ENCODE data around the gene MYO10.
"Not testable (repeated sequence)": the region's sequence is repeated elsewhere in the genome, so short reads cannot be mapped to it uniquely, and the experiment has no call there.

The MYO10 gene

DNA sequence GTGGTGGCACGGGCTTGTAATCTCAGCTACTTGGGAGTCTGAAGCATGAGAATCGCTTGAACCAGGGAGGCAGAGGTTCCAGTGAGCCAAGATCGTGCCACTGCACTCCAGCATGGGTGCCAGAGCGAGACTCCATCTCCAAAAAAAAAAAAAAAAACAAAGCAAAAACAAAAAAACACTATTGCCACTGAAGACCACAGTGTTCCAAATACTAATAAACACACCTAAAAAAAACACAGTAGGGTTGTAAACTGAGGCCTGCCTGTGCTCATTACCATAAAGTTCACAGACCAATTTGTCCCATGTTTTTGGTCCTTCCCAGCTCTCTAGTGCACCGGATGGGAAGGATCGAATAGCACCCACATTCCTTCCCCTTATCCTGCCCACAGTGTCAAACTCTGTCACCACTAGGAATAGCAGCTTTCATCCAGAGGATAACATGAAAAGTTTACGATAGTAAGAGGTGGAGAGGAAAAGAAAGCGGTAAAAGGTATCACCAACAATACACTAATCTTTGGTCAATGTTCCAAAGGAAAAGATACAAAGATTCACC is 49.2 kb downstream of the MYO10 start:
- no peak for DNase-seq (ENCODE audit: low read depth in 2 of 2)

DNA sequence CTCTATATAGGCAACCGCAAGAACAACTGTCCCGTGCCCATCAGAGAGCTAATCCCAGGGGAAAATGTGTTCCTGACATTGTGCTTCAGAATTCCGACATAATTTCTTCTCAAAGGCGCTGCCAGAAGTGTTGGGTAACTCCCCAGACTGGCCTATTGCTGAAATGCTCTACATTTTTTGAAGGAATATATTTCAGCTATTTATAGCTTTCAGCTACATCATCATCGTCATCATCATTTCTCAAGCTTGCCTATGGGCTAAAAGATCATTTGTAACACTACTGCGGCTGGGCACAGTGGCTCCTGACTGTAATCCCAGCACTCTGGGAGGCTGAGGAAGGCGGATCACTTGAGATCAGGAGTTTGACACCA is 49.7 kb downstream of the MYO10 start:
- peak; percentile 78 to 80 for DNase-seq (ENCODE audit: low read depth in 2 of 2)

- no peak for DNase-seq (ENCODE audit: low read depth in 2 of 2)
Observed at GRCh38 chr5:16885635-16886365, 50.3 kb downstream of the MYO10 start.

DNA sequence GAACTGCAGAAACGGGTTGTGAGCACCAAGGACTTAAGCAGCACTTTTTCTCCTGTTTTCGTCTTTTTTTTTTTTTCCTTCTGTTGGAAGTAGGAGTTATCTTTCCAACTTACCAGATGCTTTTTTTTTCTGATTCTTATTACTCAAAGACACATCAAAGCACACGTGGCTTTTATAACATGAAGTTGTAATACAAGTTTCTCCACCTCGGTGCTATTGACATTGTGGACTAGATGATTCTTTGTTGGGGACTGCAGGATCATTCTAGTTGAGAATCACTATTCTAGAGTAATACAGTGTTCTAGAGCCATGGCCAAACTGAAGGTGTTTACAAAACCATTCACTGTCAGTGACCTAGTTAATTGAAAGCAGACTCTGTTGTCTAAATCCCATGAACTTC is 51.5 kb downstream of the MYO10 start:
- no peak for DNase-seq (ENCODE audit: low read depth in 2 of 2)

DNA sequence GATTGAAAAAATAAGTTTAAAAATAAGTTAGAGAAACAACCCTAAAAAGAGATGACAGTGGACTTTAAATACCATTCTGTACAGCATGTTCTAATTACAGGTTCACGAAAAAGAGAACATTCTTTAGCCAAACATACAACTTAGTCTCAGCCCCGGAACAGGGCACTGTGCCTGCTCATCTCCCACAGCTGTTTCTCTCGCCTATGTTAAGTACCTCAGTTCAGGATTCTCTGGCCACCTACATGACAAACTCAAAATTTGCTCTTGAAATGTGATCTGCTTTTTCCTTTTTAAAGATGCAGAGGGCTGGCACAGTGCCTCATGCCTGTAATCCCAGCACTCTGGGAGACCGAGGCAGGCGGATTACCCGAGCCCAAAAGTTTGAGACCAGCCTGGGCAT is 52.3 kb downstream of the MYO10 start:
- no peak for DNase-seq (ENCODE audit: low read depth in 2 of 2)

DNA sequence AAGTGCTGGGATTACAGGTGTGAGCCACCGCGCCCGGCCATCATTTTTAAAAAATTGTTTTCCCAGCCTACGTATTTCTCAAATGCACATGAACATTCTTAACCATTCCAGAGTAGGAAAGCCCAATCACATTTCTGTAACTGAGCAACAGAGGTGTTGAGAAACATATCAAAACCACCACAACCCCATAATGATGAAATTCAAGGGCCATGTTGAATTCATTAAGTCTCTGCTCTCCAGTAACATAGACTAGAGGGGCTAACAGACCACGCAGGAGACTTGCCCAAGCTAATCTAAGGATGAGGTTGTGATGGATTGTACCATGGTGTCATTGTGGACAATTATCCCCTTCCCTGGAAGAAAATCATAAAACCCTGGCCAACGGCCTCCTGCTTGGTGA is 52.9 kb downstream of the MYO10 start:
- peak in 1 of 2 experiments; percentile 57 for DNase-seq (ENCODE audit: low read depth in 2 of 2)

GRCh38 chr5:16881251-16881650 is 54.8 kb downstream of the MYO10 start:
- no peak for DNase-seq (ENCODE audit: low read depth in 2 of 2)

DNA sequence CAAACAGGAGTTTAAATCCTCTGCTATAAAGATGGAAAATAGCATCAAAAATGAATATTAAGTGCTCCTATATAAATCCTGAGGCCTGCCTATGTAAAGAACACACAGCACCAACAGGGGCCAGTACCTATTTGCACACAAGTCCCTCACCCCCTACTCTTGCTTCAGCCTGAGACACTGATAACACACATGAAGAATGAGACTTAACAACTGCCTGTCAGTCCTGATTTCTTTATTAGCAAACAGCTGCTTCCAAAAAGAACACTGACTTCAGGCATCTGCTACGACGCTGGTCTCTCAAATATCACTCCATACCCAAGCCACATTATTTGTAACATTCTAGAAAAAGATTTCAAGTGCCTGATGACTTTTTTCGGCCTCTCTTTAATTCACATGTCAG is 55.5 kb downstream of the MYO10 start:
- DNase-seq (ENCODE audit: low read depth in 2 of 2), result no peak

GRCh38 chr5:16879650-16880049 is 56.4 kb downstream of the MYO10 start:
- no peak for DNase-seq (ENCODE audit: low read depth in 2 of 2)

- no peak for DNase-seq (ENCODE audit: low read depth in 2 of 2)
Observed at GRCh38 chr5:16879191-16879590, 56.9 kb downstream of the MYO10 start.

DNA sequence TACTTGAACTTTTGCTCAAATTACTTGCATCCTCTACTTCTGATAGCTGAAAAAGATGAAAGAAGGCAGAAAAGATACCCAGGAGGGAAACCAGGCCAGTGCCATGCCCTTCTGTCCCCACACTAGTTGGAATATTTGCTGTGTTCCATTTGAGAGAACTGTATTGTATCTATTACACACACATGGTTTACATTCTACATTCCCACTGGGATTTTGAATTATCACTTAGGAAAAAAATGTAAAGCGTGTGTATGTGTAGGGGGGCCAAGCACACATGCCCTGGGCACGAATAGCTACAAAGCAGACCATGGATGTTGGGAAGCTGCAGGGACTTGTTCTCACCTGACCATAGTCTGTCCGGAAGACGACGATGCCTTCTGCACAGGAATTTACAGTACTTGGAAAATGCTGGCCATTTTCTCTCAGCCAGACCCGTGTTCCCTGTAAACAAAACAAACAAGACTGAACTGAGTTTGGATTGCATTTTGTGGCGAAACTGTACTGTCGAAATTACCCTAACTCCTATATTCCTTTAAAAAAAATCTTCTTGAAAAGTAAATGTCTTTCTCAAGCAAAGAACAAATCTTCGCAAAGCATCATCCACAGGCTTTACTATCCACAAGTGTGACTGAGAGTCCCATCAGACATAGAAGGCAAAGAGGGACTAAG is 58.7 kb downstream of the MYO10 start:
- DNase-seq (ENCODE audit: low read depth in 2 of 2), result no peak

DNA sequence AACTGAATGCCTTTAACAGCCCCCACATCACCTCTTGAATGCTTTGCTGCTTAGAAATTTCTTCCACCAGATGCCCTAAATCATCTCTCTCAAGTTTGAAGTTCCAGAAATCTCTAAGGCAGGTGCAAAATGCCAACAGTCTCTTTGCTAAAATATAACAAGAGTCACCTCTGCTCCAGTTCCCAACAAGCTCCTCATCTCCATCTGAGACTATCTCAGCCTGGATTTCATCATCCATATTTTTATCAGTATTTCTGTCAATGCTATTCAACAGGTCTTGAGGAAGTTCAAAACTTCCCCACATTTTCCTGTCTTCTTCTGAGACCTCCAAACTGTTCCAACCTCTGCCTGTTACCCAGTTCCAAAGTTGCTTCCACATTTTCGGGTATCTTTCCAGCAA is 61.7 kb downstream of the MYO10 start:
- DNase-seq (ENCODE audit: low read depth in 2 of 2), result not testable (repeated sequence)

DNA sequence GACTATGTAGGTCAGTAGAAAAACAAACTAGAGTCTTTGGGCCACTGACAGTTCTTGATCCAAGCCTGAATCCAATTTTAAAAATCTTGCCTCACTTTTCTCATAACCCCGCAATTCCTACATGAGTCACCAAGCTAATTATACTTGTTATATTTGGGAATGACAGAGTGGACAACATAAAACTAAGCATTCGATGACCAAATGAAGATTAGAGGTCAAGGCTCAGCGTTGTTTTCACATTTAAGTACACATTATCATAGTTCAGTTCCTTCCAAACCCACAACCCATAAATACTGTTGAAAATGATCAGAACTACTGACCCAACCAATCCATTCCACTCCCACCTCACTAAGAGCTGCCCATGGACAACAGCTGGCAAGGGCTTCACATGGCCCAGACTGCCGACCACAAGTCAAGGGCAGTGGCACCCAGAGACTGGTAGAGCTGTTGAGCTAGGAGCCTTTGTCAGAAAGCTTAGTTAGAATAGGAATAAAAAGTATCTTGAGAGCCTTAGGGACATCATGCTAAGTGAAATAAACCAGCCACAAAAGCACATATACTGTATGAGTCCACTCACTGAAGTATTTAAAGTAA is 64.2 kb downstream of the MYO10 start:
- DNase-seq (ENCODE audit: low read depth in 2 of 2), result no peak

DNA sequence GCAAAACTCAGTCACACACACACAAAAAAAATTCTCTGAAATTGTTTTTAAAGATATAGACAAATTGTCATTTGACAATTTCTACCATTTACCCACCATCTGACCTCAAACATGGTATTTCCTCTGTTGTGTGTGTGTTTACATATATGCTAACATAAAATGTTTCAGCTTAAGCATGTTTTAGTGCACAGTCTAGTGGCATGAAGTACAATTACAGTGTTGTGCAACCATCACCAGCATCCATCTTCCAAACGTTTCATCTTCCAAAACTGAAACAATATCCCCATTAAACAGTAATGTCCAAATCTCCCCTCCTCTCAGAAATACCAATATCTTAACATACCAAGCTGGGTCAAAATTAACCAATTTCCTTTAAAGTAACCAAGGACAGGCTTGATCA is 65.2 kb downstream of the MYO10 start:
- DNase-seq (ENCODE audit: low read depth in 2 of 2), result no peak

GRCh38 chr5:16869821-16870796 is 66.0 kb downstream of the MYO10 start:
- no peak for DNase-seq (ENCODE audit: low read depth in 2 of 2)

GRCh38 chr5:16867577-16867953 is 68.5 kb downstream of the MYO10 start:
- DNase-seq (ENCODE audit: low read depth in 2 of 2), result no peak

DNA sequence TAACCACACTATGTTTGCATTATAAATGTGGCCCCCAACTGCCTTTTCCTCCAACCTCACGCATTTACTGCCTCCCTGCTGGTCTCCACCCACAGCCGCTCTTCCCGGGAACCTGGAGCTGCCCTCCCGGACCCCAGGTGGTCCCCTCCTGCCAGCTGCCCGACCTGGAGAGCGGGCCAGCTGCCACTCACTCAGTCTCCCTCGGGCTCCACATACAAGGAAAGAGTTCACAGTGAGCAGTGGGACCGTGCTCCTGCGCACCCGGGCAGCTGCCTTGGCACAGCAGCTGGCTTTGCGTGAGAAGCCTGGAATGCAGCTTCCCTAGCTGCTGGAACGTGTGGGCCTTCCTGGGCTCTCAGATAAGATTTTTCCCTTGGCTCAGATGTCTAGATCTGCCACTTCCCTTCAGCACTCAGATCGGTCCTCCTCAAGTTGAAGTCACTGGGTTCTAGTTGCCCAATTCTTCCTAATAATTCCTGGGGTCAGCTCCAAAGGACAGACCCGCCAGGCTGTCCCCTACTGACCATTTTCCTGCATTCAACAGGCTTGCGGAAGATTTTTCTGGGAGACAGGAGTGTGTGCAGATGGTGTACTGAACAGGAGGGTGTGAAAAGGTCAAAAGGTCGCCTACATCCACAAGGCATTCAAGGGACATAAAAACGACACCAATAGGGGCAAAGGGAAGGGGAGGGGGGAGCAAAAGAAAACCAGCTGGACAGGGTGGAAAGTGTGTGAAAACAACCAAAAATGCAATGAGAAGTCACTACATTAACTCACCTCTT is 69.1 kb downstream of the MYO10 start:
- no peak for DNase-seq (ENCODE audit: low read depth in 2 of 2)

- no peak for DNase-seq (ENCODE audit: low read depth in 2 of 2)
Observed at GRCh38 chr5:16866273-16866672, 69.8 kb downstream of the MYO10 start.

DNA sequence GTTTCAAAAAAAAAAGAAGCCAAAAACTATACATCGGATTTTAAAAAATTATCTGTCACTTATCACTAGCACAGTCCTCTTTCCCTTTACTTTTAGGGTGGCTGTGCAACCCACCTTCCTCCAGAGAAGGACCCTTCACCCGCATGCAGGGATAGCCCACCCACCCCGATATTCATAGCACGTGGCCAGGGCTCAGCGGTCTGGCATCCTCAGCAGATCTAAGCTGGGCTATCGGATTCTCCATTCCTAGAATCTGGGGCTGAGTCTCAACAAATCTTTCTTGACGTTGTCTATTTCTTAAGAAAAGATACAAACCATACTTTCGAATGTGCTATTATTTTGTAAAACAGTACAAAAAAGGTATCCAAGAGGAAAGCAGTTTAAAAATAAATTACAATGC is 70.9 kb downstream of the MYO10 start:
- no peak for DNase-seq (ENCODE audit: low read depth in 2 of 2)

- no peak for DNase-seq (ENCODE audit: low read depth in 2 of 2)
Observed at GRCh38 chr5:16864631-16865131, 71.4 kb downstream of the MYO10 start.

- no peak for DNase-seq (ENCODE audit: low read depth in 2 of 2)
Observed at GRCh38 chr5:16863469-16863946, 72.6 kb downstream of the MYO10 start.

Measured in fibroblast of skin of left biceps (primary cell).